GM18870 (cell line): ENCODE results near the gene PAK6.

ENCODE experiments used
- ATAC-seq: cut with Tn5 transposase; IDR thresholded peaks from one replicate; pipeline ENCODE4 v1.9.1; 2021; ENCODE audit warnings: moderate library complexity; ENCODE audit not compliant: unreplicated experiment

The PAK6 gene

DNA sequence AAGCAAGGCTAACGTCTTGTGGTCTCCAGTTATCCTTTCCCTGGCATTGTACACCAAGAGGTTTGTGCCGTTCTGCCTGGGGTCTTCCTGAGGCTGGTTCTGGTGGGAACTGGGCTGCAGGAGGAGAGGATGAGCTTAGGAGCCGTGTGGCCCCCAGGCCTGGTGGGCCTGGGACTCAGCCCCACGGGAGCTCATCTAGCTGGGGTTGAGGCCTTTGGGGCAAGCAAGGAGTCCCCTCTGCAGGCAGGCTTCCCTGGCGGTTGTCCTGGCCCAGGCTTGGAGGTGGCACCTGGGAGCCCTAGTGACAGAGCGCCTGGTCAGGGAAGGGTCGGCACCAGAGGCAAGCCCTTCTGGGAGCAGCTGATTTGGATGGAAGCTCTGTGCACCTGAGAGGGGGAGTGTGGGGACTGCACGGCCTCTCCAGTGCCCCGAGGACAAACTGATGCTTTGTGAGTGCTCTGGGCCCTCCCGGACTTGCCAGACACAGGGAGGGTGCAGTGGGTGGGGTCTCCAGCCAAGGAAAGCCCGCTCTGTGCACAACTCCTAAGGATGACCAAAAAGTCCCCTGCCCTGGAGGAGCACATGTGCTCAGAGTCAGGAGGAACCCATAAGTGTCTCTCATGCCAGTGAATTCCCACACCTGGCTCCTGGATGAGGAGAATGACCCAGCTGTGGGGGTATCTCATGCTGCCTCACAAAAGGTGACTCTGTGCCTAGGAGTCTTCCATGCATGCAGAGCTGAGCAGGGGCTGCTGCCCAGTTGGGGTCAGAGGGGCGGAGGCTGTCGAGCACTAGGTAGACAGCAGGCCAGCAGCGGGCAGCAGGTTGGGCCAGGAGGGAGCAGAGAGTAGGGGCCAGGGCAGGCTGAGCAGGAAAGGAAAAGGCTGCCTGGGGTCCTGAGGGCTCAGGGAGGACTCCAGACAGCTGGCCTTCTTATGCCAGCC, 2.7 kb downstream of the PAK6 start:
- ATAC-seq, result no peak

DNA sequence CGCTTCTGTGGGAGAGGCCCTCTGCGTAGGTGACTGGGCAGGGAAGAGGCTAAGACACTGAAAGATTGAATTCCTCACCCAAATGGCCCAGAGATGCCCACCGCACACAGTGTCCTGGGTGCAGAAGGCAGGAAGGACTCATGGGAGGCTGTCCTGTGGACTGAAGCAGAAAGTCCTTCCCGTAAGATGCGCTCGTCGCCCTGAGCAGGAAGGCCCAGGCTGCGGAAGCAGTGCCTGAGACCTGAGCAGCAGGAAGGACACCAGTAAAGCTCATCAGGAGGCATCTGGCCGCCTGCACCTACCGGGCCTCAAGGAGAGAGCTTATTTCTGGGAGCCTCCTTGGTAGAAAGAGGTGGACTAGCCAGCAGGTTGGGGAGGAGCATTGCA, 3.3 kb downstream of the PAK6 start:
- ATAC-seq, result no peak

- no peak for ATAC-seq
Measured at GRCh38 chr15:40242601-40243000, 3.7 kb downstream of the PAK6 start.

DNA sequence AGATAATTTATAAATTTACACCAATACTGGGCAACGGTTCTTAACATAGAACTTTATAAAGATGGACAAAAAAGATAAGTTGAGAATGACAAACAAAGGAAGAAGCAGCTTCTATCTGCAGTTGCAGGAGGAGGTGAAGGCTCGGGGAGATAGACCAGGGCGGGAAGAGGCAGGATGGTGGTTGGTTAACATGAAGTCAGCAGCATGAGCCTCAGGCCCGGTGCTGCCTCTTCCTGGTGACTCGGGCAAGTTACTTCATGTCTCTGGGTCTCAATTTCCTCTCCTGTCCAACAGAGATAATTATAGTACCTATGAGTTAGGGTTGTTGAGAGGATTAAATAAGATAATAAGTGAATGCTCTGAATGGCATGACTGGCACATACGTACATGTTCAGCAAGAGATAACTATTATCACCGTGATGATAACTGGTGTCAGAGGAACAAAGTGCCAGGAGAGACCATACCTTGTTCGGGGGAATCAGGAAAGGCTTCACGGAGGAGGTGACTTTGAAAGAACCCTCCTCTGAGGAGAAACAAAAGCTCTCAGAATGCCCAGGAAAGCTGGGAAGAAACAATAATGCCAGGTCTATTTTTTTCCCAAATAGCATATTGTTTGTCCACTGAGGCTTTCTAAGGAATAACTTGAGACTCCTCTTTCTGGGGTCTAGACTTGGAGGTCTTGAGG, 4.4 kb downstream of the PAK6 start:
- no peak for ATAC-seq

GRCh38 chr15:40244961-40245523, 6.2 kb downstream of the PAK6 start:
- ATAC-seq, result no peak

- ATAC-seq, result no peak
Measured at GRCh38 chr15:40245666-40246450, 7.0 kb downstream of the PAK6 start.

- ATAC-seq, result no peak
Measured at GRCh38 chr15:40246496-40247280, 7.8 kb downstream of the PAK6 start.

DNA sequence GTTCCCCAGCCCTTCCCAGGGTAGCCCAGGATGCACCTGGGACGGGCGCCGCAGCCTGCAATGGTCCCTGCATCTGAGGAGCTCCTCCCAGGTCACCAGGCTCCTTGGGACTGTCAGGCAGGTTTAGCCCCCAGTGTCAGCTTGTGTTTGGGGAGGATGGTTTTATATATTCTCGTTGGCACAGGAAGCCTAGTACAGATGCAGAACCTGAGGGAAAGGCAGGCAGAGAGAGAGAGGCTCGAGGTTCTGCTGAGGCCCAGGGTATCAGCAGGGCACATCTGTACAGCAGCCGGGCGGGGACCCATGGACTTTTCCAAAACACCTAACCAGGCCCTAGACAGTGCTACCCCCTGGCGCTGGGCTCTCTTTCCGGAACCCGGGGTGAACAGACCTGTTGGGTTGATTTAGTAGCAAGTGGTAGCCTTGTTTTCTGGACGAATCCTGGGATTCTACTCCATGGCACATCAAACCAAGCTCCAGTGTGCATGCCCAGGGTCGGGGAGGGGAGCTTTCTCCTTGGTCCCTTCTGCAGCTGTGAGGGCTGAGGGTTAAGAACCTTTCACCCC, 8.6 kb downstream of the PAK6 start:
- ATAC-seq, result no peak

- no peak for ATAC-seq
Measured at GRCh38 chr15:40248006-40248783, 9.3 kb downstream of the PAK6 start.

DNA sequence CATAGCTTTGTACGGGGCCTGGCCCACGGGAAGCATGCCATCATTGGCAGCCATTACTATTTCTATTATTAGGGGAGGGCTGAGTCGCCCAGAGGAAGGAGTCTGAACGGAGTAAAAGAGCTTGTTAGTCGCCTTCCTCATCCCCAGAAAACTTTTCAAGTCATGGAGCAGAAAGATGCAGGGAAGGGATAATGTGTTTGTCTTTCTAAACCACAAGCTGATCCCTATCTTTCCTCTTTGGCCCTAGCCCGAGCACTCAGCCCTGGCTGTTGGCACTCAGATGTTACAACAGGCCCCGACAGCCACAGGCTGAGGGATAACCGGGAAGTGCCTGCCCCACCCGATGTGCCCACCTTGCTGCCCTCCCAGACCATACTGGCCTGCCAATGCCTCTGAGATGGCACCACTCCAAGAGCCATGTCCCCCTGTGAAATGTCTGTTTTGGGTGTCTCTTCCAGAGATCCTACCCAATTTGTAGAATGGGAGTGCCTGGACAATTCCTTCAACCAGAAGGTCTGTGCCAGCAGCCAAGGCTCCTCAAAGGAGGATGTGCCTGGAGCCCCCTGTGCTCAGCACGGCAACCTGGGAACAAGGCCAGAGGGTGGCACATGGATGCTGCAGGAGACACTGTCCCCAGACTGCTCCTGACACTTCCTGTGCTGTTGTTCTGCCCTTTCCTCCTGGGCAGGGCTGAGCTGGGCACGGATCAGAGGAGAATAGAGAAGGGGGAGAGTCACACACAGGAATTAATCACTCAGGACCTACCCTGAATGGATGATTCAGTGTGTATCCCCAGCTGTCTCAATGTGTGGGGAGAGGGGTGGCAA, 10.8 kb downstream of the PAK6 start:
- no peak for ATAC-seq

- no peak for ATAC-seq
Measured at GRCh38 chr15:40250304-40250656, 11.4 kb downstream of the PAK6 start.

DNA sequence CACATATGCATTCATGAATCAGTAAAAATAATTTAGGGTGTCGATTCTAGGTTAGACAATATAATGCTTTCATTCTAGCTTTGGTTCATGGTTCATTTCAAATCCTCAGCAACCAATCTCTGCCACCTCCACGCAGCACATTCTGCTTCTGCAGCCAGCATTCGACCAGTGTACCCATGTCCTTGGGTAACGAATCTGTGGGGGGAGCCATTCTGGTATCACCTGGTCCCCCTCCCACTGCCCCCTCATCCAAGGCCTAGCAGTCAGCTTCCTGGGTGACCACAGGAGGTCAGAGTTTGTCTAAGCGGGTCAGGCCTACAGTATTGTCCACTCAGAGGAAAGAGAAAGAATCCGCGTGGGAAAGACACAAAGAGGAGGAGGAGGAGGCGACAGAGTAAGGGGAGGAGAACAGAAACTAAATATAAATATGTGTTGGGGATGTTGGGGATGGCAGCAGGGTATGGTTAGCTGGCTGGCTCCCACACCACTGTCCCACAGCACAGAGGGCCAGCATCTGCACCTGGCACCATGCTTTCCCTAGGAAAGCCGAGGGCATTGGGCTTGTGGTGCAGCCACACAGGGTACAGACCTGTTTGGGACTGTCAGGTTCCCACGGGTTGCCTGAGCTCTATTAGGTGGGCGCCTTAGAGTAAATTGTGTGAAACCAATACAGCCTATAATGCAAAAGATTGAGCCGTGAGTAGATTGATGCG, 12.1 kb downstream of the PAK6 start:
- ATAC-seq, result no peak

DNA sequence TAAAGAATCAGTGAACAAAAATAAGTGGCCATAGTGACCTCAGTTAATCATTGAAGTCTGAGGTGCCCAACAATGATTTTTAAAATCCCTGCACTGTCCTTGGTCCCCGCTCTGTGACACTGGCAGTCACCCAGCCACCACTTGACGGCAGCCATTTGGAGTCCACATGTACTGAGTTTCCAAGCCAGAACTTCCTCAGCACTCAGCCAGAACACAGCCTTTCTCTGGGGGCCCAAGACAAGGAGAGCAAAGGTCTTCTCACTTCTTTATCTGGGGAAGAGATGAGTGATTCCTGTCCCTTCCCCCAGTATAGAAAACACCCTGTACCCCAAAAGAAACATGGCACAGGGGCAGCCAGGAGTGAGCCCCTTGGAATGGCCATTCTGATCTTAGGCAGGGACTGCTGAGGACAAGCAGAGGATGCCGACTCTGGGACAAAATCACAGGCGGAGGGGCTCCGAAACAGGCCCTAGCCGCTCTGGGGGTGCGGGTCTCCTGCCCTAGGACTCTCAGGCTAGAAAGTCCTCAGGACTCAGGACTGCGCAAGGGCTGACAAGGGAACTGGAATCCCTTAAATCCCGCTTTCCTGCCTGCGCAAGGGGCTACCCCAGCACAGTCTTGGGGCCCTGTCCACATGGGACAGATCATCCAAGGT, 12.8 kb downstream of the PAK6 start:
- no peak for ATAC-seq

DNA sequence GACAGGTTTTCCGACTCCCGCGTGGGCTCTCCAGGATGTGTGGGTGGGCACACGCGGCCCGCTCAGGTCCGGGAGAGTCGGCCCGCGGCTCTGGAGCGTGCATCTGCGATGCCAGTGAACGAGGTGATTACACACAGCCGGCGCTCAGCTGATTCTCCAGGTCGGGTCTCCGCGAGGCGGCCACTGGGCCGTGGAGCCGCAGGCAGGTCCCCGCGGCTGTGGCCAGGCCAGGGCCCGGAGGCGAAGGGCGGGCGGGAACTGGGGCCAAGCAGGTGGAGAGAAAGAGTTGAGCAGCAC, 13.2 kb downstream of the PAK6 start:
- no peak for ATAC-seq

- ATAC-seq, result no peak
Measured at GRCh38 chr15:40252438-40253166, 13.7 kb downstream of the PAK6 start.

- no peak for ATAC-seq
Measured at GRCh38 chr15:40253167-40253790, 14.4 kb downstream of the PAK6 start.
